GM21723 (cell line): ENCODE results near the gene NINJ1.
"Not testable (repeated sequence)": the region's sequence is repeated elsewhere in the genome, so short reads cannot be mapped to it uniquely, and the experiment has no call there.

Experiments used
- ATAC-seq: cut with Tn5 transposase; IDR thresholded peaks from one replicate; pipeline ENCODE4 v1.9.1; 2021; ENCODE audit warnings: mild to moderate bottlenecking, moderate library complexity; ENCODE audit not compliant: unreplicated experiment

NINJ1 gene

GRCh38 chr9:93161786-93162562 lies 27.9 kb upstream of the NINJ1 start:
- no peak for ATAC-seq

- ATAC-seq, result peak; percentile 83
Observed at GRCh38 chr9:93159601-93160471, 25.8 kb upstream of the NINJ1 start.

- ATAC-seq, result no peak
Observed at GRCh38 chr9:93156475-93157008, 22.5 kb upstream of the NINJ1 start.

- ATAC-seq, result no peak
Observed at GRCh38 chr9:93155716-93156474, 21.8 kb upstream of the NINJ1 start.

GRCh38 chr9:93154293-93154903 lies 20.3 kb upstream of the NINJ1 start:
- no peak for ATAC-seq

- ATAC-seq, result no peak
Observed at GRCh38 chr9:93151097-93151784, 17.2 kb upstream of the NINJ1 start.

- ATAC-seq, result no peak
Observed at GRCh38 chr9:93149361-93149760, 15.3 kb upstream of the NINJ1 start.

- ATAC-seq, result no peak
Observed at GRCh38 chr9:93148721-93149120, 14.7 kb upstream of the NINJ1 start.

GRCh38 chr9:93147632-93148031 lies 13.6 kb upstream of the NINJ1 start:
- no peak for ATAC-seq

GRCh38 chr9:93146696-93147095 lies 12.6 kb upstream of the NINJ1 start:
- ATAC-seq, result not testable (repeated sequence)

- ATAC-seq, result no peak
Observed at GRCh38 chr9:93143830-93144530, 9.9 kb upstream of the NINJ1 start.

- ATAC-seq, result no peak
Observed at GRCh38 chr9:93141771-93142483, 7.9 kb upstream of the NINJ1 start.

- no peak for ATAC-seq
Observed at GRCh38 chr9:93139365-93140182, 5.5 kb upstream of the NINJ1 start.

GRCh38 chr9:93138171-93138764 lies 4.2 kb upstream of the NINJ1 start:
- no peak for ATAC-seq

GRCh38 chr9:93137362-93137761 lies 3.3 kb upstream of the NINJ1 start:
- no peak for ATAC-seq

GRCh38 chr9:93136011-93136440 lies 2.0 kb upstream of the NINJ1 start:
- ATAC-seq, result no peak

- ATAC-seq, result no peak
Observed at GRCh38 chr9:93134740-93135444, 841 bp upstream of the NINJ1 start.
